ENCODE results near the gene SHISA7.
A peak's percentile ranks its signal among the peaks of the same experiment; 100 is the strongest.

SHISA7 gene

GRCh38 chr19:55443045-55443823 is at the start of gene SHISA7:
SHISA7 (minus strand) TSS chr19:55443300; CDS start chr19:55442863, 437 bp downstream.
- no peak for DNase-seq

DNA sequence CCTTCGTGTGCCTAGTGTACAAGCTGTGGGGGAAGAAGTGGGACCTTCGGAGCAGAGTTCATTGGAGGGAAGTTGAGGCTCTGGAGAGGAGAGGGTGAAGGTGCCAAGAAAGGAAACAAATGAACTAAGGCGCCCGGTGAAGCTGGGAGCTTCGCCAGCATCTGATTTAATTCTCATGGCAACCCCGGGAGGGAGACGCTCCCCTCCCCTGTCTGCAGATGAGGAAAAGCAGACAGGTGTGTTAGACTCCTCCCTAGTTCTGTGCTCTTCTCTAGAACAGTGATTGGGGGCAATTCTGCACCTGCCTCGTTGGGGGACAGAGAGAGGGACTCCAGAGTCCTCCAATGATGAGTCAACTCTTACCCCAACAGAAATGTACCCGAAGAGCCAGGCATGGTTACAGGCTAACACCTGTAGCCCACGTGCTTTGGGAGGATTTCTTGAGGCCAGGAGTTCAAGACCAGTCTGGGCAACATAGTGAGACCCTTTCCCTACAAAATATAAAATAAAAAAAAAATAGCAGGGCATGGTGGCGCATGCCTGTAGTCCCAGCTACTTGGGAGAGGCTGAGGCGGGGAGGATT is 49.4 kb upstream of the SHISA7 start:
- no peak for DNase-seq

DNA sequence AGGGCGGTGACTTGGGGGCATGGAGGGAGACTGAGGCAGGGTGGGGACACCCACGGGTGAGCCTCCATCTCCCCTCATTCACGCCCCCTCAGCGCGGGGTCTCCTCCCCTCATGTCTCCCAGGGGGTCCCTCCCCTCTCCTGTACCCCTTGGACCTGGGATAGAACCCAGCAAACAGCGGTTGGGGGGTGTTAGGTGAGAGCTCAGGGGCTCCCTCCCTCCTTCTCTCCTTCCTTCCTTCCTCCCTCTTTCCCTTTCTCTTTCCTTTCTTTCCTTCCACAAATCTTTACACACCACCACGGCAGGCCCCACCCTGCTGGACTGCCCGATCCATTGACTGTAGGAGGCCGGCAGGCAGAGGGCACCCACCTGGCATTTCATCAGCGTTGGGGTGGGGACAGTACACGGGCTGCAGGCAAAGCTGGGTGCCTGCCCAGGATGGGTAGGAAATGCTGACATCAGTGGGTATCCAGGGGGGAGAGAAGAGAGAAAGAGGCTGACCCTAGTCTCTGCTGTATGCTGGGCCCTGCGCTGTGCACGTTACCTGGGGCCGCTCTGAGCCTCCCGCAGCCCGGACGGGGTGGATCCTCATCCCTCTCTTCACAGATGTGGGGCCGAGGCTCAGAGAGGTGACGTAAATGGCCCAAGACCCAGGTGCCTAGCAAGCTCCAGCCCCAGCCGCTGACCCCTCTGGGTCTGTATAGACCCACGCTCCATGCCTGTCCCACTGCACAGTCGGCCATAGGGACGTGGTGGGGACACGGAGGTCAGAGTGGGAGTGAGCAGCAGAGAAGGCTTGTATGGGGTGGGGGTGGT is 48.7 kb upstream of the SHISA7 start:
- DNase-seq: no peak

GRCh38 chr19:55490478-55491432 is 47.7 kb upstream of the SHISA7 start:
- DNase-seq: no peak

- DNase-seq: no peak
Observed at GRCh38 chr19:55489711-55490477, 46.8 kb upstream of the SHISA7 start.

DNA sequence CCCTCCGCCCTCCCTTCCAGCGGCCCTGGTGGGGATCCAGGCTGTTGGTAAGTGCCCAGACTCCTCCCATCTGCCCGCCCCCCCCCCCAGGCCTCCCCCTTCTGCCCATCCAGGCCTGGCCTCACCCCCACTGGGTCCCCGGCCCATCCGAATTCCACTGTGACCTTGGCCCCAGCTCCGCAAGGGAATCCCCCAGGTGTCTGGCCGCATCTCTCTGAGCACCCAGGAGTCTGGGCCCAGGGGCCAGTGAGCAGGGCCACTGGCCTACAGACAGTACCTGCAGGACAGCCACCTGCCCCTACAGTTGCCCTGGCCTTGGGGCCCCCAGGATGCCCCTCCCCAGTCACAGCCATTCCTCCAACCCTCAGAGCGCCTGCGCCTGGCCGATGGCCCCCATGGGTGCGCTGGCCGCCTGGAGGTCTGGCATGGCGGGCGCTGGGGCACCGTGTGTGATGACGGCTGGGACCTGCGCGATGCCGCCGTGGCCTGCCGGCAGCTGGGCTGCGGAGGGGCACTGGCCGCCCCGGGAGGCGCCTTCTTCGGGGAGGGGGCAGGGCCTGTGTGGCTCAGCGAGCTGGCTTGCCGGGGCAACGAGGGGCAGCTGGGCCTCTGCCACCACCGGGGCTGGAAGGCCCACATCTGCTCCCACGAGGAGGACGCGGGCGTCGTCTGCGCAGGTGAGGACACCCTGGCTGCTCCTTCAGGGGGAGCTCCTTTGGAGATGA is 46.0 kb upstream of the SHISA7 start:
- DNase-seq: no peak

DNA sequence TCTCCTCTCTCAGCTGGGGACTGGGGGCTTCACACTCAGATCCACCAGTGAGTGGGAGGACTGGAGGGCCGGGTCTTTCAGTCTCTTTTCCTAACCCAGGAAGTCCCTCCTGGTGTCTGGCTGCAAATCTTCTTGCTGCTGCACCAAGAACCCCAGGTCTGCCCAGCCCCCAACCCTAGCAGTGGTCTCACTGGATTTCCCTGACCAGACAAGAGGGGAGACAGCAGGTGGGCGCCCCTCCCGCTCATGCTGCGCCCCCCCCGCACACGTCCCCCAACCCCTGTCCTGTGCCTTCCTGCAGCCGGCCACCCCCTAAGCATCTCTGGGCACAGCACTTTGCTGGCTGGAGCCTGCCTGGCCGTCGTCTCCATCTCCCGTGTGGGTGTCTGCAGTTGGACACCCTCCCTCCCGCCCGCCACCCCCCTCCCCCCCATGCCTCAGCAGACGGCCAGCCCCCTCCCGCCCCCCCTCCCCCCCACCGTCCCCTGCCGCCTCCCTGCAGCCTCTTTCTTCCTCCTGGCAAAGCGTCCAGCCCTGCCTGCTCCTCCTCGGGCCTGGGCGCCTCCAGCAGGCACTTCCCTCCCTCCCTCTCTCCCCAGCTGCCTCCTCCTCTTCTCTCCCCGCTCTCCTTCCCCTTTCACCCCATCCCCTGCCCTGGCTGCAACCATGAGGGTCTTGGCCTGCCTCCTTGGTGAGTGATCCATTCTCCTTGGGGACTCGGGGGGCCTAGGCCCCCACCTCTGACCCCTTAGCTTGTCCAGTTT is 45.0 kb upstream of the SHISA7 start, which contains the start of gene SSC5D:
TSS of gene SSC5D (plus strand) at position 513 of the 764 bp plus-strand sequence. CDS start at position 667, 154 bp downstream.
- DNase-seq: no peak

- DNase-seq: peak; percentile 78
Observed at GRCh38 chr19:55486971-55487923, 44.1 kb upstream of the SHISA7 start.

DNA sequence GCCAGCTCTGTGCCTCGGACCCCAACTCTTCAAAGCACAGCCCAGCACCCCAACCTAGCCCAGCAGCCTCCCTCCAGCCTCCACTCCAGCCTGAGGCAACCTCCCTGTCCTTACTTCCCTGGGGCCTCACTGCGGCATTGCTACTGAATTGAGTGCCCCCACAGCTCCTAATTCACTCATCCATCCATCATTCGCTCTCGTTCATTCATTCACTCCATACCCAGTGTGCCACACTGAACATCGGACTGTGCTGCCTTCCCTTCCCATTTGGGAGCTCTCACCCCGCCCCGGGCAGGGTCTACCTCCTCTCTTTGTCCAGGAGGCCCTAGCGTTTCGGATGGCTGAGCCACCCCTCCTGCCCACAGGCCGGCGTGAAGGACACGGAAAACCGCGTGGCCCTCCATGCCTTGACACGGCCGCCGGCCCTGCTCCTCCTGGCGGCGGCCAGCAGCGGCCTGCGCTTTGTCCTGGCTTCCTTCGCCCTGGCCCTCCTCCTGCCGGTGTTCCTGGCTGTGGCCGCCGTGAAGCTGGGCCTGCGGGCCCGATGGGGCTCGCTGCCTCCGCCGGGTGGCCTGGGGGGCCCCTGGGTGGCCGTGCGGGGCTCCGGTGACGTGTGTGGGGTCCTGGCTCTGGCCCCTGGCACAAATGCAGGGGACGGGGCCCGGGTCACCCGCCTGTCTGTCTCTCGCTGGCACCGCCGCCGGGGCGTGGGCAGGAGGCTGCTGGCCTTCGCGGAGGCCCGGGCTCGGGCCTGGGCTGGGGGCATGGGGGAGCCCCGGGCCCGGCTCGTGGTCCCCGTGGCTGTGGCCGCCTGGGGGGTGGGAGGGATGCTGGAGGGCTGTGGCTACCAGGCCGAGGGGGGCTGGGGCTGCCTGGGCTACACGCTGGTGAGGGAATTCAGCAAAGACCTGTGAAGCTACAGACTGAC is 43.2 kb upstream of the SHISA7 start:
- no peak for DNase-seq

GRCh38 chr19:55485439-55486011 is 42.4 kb upstream of the SHISA7 start:
- DNase-seq: no peak

- DNase-seq: peak; percentile 63
Observed at GRCh38 chr19:55484593-55485438, 41.7 kb upstream of the SHISA7 start, which contains the start of gene NAT14. NAT14 (plus strand) TSS chr19:55485188; CDS start chr19:55485709, 521 bp downstream.

- DNase-seq: no peak
Observed at GRCh38 chr19:55483706-55484592, 40.8 kb upstream of the SHISA7 start.

DNA sequence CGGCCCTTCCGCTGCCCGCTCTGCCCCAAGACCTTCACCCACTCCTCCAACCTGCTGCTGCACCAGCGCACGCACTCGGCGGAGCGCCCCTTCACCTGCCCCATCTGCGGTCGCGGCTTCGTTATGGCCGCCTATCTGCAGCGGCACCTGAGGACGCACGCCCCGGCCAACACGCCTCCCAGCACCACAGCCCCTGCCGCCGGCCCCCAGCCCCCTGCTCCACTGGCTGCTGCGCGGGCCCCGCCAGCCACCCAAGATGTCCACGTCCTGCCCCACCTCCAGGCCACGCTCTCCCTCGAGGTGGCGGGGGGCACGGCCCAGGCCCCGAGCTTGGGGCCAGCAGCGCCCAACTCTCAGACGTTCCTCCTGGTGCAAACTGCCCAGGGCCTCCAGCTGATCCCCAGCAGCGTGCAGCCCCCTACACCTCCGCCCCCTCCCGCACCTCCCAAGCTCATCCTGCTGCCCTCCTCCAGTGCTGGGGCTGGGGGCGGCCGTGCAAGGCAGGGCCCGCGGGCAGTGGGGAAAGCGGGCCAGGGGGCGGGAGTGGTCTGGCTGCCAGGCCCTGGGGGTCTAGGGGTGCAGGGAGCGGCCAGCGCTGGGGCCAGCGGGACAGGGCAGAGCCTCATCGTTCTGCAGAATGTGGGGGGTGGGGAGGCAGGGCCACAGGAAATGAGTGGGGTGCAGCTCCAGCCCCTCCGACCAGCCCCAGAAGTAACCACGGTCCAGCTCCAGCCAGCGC is 40.0 kb upstream of the SHISA7 start:
- DNase-seq: no peak
